ENCODE results near the gene MTUS2.

- TF ChIP-seq EZH2 (IDR thresholded peaks at IDR 0.05; ENCODE audit: low read length, missing control alignments), result no peak
- no peak for TF ChIP-seq CTCF (conservative IDR thresholded peaks at IDR 0.05 in 1 of 2, IDR thresholded peaks at IDR 0.05 in 1 of 2; ENCODE audit: low read depth in 1 of 2, low read length in 2 of 2)
Measured at GRCh38 chr13:28885181-28885580, 65.0 kb downstream of the MTUS2 start.
